Activated CD4-positive, alpha-beta T cell treated with anti-CD3 and anti-CD28 coated beads, Interleukin-2, amount 50 U/mL, for 1 hour (primary cell): Measurements from ENCODE around the gene NR1H4.
"Not testable (repeated sequence)": the region's sequence is repeated elsewhere in the genome, so short reads cannot be mapped to it uniquely, and the experiment has no call there.

ENCODE experiments used
- DNase-seq: peaks from one replicate; pipeline ENCODE4 v3.0.0-alpha.2; 2020

The NR1H4 gene

DNA sequence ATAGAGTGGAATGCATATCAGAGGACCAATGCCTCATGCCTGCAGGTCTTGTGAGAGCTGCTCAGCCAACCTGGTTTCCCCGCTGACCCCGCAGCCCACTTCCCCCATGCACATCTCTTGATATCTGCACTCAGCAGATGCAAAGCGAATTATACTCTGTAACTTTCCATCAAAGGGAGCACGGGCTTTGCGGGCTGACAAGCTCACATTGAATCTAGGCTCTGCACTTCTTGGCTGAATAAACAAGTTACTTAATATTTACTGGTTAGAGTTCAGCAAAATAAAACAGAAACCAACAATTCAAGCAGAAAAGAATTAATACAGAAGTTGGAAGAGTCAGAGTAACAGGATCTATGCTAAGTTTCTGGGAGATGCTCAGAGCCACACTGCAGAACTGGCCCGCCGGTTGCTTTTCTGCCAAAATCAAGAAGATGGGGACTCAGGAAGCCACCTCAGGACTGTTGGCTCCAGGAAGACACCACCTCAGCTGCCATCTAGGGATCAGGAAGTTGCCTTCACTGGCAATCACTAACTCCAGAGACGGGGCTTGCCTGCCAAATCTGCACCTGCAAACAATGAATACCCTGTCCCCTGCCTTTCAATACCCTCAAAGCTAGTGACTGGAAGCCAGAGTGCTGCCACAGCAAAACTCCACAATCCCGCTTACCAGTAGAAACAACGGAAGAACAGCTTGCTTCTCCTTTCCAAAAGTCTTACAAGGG is 46.5 kb downstream of the NR1H4 start:
- DNase-seq: no peak

DNA sequence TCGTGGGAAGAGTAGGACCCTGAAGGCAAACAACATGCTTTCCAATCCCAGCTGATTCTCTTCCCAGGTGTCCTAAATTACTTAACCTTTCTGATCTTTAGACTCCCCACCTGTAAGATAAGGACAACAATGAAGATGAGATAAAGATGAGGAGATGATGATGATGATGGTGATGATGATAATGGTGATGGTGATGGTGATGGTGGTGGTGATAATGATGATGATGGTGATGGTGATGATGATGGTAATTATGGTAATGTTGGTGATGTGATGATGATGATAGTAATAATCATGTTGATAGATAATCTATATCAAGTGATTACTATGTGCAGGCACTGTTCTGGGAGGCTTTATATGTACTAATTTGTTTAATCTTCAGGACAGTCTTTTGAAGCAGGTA is 48.3 kb downstream of the NR1H4 start:
- DNase-seq: no peak

DNA sequence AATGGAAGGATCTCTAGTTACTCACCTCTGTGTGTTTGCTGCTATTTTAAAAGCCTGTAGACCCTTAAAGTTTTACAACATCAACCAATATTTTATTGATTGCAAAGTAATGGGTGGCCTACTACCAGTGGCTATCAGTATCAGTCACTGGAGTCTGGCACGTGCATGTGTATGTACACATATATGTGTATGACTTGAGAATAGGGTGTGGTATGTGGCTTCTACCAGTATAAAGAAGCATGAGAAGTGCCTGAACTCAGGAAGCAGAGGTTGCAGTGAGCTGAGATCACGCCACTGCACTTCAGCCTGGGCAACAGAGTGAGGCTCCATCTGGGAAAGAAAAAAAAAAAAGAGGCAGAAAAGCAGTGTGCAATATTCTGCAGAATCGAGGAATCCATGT is 54.4 kb downstream of the NR1H4 start:
- DNase-seq: no peak

DNA sequence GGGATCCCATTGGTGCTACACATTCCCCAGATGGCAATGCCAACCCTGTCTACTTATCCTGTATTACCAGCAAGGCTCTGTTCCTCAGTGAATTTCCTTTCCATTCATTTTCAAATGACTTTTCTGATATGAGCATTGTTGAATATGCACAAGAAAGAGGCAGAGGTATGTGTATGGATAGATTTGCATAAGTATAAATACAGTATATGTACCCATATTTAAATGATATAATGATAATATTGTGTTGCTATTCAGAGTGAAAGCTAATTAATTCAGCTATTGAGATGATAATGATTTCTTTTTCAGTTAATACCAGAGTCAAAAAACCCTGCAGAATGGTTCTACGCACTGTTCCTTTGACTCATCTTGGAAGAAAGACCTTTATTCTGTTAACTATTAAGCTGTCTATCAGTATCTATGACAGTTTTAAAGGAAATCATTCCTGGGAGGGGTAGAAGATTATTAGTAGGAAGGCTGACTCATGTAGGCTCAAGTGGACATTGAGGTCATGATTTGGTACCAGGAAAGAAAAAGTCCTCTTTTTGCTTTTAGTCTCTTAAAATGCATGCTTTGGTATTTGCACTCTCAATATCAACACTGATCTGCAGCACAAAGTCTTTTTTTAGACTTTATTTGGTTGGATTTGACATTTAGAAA is 54.9 kb downstream of the NR1H4 start:
- DNase-seq: no peak

DNA sequence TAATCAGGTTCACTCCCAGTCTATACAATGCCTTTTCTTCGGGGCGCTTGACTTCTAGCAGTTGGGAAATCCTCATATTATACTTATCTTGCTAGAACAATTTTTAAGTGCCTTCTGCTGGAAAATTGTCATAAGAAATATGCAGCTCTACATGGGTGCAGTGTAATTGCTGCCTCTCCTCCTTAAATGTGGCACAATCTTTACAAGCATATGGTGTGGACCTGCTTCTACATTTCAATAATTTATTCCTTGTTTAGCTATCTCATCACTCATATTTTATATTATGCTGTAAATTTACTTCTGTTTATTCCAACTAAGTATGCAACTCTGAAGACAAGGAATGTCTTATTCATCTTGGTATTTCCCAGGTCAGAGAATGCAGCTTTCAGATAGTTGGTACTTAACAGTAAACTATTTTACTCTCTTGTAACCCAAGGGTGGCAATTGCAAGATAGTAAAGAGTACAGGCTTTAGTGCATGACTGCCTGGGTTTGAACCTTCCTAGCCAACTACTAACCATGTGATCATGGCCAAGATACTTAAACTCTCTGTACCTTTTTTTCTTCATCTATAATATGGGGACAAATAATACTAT is 56.2 kb downstream of the NR1H4 start:
- no peak for DNase-seq

DNA sequence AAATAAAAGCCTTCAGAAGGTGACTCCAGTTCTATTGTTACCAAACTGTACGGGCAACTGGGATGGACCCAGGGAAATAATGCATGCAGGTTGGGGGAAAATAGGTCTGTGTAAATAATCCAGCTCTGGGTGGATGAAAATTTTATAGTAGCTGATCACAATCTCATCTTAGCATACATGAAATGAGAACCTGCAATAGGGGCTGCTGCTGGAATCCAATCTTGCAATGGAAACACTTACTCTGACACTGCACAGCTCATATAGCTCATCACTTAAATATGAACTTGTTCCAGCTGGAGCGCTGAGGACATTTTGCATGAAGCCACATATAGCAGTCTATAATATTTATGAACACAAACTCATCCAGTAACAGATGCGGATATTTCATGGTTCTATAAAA is 59.7 kb downstream of the NR1H4 start:
- DNase-seq: no peak

DNA sequence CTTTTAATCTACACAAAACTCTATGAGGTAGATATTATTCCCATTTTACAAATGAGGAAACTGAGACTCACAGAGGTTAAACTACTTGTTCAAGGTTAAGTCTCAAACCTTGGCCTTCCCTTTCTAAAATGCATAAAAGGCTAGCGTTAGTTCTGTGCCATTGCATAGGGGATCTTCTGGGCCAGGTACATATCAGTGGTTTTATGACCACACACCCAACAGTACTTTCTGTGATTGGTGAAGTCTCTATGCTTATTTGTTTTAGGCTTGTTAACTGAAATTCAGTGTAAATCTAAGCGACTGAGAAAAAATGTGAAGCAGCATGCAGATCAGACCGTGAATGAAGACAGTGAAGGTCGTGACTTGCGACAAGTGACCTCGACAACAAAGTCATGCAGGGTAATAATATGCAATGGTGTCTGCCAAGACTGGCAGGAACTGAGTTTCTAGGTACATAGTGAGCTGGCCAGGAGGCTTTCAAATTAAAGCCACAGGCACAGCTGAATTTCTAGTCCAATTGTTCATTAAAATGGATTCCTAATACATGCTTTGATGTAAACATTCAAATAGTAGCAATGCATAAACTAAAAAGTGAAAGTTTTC is 61.1 kb downstream of the NR1H4 start:
- DNase-seq: no peak

DNA sequence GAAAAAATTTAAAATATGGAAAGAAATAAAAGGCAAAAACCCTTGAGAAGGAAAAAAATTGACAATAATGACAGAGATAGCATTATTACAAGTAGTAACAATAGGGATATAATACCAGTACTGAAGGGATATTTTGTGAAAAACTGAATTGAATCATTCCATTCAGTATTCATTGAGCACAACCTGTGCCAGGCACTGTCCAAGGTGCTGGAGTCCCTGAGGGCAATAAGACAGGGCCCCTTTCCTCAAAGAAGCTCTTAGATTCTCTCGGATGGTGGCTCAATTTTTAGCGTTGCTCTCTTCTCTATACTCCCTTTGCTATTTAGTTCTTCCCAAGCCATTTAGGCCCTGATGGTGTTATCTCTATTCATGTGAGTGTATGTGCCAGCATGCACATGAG is 65.5 kb downstream of the NR1H4 start:
- no peak for DNase-seq

DNA sequence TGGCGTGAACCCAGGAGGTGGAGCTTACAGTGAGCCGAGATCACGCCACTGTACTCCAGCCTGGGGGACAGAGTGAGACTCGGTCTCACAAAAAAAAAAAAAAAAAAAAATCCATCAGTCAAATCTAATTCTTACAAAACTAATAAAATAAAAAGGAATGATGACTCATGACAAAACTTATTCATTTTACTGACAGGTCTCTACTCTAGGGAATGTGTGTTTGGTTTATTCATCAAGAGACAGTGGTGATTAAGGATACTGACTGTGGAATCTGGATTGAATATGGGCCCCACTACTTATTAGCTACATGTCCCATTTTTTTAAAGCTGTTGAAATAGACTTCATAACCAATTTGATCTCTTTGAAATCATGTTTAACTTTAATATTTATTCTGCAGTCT is 70.5 kb downstream of the NR1H4 start:
- no peak for DNase-seq

DNA sequence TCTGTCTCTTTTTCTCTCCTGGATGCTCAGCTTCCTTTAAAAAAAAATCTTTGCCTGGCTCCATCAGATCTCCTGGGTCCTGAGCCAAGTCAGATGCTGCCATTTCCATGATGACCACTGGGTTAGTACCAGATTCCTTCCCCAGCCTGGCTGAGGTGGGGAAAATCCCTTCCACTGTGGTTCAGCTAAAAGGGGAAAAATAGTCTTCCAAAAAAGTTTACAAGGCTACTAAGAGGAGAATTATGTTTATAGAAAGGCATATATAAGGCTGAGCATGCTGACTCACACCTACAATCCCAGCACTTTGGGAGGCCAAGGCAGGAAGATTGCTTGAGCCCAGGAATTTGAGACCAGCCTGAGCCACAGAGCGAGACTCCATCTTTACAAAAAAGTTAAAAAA is 71.4 kb downstream of the NR1H4 start:
- no peak for DNase-seq

DNA sequence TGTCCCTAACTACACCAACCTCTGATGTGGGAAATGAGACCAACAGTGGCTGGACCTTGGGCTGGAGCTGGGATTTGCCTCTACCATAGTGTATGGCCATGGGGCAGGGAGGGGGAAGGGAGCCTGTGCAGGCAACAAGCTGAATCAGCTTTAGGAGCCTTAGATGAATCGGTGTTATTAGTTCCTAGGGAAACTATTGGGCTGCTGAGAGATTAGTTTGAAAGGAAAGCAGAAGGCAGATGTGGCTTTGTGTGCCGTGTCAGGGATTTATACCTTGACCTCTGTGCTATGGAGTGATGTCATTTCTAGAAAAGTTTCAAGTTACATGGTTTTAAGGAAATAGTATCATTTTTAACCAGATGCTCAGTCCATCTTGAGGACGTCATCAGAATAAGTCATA is 80.3 kb downstream of the NR1H4 start:
- no peak for DNase-seq

DNA sequence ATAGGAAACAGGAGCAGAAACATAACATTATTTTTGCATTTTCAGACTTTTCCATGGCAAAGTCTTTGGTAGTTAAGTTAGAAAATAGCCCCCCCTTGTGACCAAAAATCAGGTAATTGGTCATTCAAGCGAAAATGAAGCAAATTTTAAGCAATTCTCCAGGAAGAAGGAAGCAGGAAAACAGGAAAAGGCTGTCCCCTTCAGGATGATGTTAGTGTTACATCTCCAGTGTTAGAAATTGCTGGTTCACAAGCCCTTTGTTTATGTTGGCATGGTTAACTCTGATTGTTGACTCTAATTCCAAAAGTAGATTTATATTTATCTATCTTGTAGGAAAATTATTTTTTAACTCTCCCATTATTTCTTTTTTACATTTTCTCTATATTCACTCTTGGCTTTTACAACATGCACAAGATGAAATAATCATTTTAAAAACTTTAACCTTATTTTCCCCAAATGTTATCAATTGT is 81.0 kb downstream of the NR1H4 start:
- no peak for DNase-seq

DNA sequence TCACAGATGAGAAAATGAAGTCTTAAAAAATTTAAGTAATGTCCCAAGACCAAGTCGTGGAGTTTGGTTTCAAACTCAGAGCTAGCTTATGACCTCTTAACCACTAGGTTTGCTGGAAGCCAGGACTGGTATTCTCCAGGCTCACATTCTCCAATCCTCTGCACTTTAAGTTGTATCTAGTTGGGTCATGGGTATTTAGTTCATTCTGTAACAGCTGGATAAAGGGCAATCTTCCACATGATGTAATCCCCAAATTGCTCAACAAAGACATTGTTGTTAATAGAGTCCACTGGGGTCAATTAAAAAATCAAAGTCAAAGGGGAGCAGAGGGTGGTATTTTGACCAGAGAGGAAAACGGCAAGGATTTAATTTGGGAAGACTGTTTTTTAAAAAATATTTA is 82.1 kb downstream of the NR1H4 start:
- DNase-seq: no peak

DNA sequence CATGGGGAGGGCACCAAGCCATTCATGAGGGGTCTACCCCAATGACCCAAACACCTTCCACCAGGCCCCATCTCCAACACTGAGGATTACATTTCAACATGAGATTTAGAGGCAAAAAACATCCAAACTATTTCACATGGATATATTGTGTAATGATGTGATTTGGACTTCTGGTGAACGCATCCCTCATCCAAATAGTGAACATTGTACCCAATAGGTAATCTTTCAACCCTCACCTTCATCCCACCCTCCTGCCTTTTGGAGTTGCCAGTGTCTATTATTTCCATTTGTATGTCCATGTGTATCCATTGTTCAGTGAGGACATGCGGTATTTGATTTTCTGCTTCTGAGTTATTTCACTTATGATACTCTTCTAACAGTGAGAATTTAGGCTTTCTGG is 83.7 kb downstream of the NR1H4 start:
- DNase-seq: no peak

DNA sequence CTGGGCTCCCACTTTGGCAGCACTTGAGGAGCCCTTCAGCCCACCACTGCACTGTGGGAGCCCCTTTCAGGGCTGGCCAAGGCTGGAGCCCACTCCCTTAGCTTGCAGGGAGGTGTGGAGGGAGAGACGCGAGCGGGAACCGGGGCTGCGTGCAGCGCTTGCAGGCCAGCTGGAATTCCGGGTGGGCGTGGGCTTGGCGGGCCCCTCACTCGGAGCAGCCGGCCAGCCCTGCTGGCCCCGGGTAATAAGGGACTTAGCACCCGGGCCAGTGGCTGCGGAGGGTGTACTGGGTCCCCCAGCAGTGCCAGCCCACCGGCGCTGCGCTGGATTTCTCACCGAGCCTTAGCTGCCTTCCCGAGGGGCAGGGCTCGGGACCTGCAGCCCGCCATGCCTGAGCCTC is 85.6 kb downstream of the NR1H4 start:
- DNase-seq: not testable (repeated sequence)

DNA sequence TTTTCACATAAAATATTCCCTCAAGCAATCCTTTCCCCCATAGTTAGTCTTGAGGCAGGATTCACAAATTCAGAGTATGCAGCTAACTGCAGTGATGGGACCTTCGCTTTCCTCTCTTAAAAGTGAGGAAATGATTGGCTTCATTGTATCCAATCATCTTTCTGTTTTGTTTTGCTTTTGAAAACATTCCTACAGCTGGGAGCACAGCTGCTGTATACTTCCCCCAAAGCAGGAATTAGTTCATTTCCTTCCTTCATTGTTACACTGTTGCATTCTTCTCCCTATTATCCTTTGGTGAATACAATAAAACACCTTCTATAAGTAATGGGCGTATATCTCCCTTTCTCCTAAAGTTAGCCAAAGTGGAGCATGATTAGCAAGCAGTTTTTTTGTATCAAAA is 90.4 kb downstream of the NR1H4 start:
- no peak for DNase-seq

DNA sequence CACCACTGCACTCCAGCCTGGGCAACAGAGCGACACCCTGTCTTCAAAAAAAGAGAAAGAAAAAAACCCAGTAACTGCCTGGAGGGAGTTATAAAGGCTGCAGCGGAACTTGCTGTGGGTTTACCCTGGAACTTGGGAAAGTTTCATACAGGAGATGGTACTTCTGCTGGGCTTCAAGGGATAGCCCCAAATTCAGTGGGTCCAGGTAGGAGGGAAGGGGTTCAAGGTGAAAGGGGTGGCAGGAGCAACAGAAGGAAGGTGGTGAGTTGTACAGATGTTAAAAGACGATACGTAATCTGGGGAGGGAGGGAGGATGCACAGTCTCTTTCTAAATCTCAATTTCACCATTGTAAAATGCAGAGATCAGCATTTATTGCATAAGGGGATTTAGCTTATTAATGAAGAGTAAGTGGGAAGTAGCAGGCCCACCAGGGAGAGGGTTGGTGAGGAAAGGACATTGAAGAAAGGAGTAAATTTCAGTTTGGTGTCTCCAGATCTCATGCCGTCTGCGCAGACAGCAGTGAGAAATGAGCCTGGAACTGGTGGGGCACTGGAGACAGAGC is 91.3 kb downstream of the NR1H4 start:
- no peak for DNase-seq

DNA sequence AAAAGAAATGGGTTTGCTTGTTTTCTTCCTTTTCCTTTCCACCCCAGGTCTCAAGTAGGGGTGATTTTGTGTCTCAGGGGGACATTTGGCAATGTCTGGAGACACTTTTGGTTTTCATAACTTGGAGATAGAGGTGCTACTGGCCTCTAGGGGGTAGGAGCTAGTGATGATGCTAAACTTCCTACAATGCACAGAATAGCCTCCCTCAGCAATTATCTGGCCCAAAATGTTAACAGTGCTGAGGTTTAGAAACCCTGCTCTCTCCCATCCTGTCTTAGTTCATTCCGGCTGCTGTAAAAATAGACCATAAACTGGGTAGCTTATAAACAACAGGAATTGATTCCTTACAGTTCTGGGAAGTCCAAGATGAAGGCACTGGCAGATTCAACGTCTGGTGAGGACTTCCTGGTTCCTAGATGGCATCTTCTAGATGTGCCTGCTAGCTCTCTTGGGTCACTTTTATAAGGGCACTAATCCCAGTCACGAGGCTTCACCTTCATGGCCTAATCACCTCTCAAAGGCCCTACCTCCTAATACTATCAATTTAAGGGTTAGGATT is 92.4 kb downstream of the NR1H4 start:
- no peak for DNase-seq

DNA sequence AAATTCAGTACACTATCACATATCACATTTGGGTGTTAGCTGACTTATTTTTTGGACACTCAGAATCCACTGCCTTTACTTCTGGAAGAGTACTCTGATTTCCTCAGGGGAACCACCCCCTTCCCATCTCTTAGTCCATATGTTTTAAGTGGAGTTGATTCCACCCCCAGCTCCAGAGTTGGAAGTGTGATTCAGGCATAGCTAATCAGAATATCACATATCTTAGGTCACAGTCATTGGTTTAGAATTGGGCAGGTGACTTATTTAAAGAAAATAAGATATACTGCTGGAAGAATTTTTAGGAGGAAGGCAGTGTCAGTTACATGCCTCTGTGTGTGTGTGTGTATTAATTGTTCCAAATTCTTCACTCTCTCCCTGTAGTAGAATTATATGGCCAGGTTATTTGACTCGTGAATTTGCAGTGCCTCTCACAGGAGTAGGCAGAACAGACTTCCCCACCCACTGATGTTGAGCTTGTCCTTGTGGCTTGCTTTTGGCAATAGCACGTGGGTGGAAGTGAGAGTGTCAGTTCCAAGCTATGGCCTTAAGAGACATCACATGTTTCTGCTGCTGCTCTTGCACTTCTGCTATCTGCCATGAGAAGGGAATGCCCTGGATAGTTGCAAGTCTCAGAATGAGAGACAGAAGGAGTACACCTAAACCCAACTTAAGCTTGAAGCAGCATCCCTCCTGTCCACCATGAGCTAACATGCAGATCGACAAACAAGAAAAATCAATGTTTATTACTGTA is 93.4 kb downstream of the NR1H4 start:
- DNase-seq: no peak

DNA sequence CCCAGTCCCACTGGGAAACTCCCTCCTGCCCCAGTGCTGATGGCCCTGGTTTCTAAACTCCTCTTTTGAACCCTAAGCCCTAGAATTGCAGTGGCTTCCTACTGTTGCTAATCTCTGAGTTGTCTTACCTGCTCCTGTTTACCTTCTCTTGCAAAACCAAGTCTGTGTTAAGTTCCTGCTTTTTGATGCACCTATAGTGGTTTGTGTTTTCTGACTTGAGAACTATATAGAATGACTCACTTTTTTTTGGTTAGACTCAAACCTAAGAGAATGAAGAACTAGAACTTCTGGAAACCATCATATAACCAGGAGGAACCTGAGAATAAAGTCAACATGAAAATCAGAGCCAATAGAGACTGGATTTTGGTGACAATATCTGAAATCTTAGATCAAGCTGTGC is 94.3 kb downstream of the NR1H4 start:
- no peak for DNase-seq

DNA sequence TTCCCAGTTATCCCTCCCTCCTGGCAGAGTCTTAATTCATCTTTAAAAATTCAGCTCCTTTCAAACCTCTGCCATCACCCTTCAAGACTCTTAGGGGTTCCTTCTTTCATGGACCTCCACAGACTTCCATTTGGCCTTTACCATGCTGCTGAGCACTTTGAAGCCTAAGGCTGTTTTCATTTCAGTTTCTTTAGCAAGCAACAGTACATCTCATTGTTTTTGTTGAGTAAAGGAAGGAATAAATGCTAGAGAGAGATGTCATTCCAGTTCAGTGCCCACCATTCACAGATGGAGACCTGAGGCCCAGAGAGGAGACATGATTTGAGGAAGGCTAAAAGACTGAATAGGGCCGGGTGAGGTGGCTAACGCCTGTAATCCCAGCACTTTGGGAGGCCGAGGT is 98.5 kb downstream of the NR1H4 start:
- no peak for DNase-seq
